B cell (primary cell): Measurements from ENCODE around the gene C6orf52. TPM values are rescaled to one million over a fixed set of nuclear protein-coding genes. Genes with fewer than 3 reads are reported as not detected.

Source experiments
- ATAC-seq: fragments of 200-7000 bp; cut with Tn5 transposase; one replicate; pipeline ENCODE4 v1.10.0; 2021; ENCODE audit warnings: low read depth, mild to moderate bottlenecking, moderate number of reproducible peaks, moderate library complexity
- CTCF ChIA-PET: fragments of 350-600 bp; sonication (Branson Sonifier 250); formaldehyde crosslinking; loops from one replicate; lab custom pipeline; 2021; ENCODE audit warnings: antibody characterized with exemption, inconsistent platforms; lab: Charles Lee
- POLR2A ChIA-PET: fragments of 350-600 bp; sonication (Branson Sonifier 250); formaldehyde crosslinking; loops from one replicate; lab custom pipeline; 2021; ENCODE audit warnings: antibody characterized with exemption; lab: Charles Lee
- DNase-seq: peaks from one replicate; pipeline ENCODE4 v3.0.0; 2013
- H2AFZ ChIP-seq: 2 replicates; pipeline ENCODE4 v1.6.1; 2012; ENCODE audit warnings: mild to moderate bottlenecking, low read depth, low read length; ENCODE audit not compliant: insufficient read depth, poor library complexity, severe bottlenecking
- H3K27ac ChIP-seq, 2 donors: 1 replicate in 1 of 2; 2 replicates in 1 of 2; pipeline ENCODE4 v1.5.1; 2012 to 2013; ENCODE audit warnings: low read length in 2 of 2, mild to moderate bottlenecking in 2 of 2, moderate library complexity in 1 of 2
- H3K27me3 ChIP-seq, 4 experiments: fragments of 200-600 bp in 1 of 4; sonication (generic) in 1 of 4; replicated peaks in 1 of 4; 1 replicate in 2 of 4; 2 replicates in 2 of 4; pipeline versions ENCODE4 v1.6.1 to v1.7.0; 2013 to 2016; ENCODE audit warnings: low read length in 3 of 4, mild to moderate bottlenecking in 2 of 4, mixed read lengths in 1 of 4, moderate library complexity in 1 of 4; ENCODE audit not compliant: insufficient read depth in 4 of 4, control insufficient read depth in 3 of 4; ENCODE audit errors: control extremely low read depth in 1 of 4
- H3K36me3 ChIP-seq, 2 experiments: replicated peaks in 1 of 2; 1 replicate in 1 of 2; 2 replicates in 1 of 2; pipeline versions ENCODE4 v1.6.1 to v1.7.1; 2013; ENCODE audit warnings: low read length in 1 of 2; ENCODE audit not compliant: insufficient read depth in 2 of 2, control insufficient read depth in 1 of 2; ENCODE audit errors: control extremely low read depth in 1 of 2, extremely low read depth in 1 of 2
- H3K4me1 ChIP-seq, 2 donors: fragments of 200-600 bp in 1 of 2; sonication (generic) in 1 of 2; 1 replicate in 1 of 2; 2 replicates in 1 of 2; pipeline versions ENCODE4 v1.5.1 to v1.6.1; 2013 to 2017; ENCODE audit warnings: low read length in 2 of 2; ENCODE audit not compliant: control insufficient read depth in 2 of 2, insufficient read depth in 2 of 2
- H3K4me2 ChIP-seq: replicated peaks from 2 replicates; pipeline ENCODE3; 2012; ENCODE audit warnings: mild to moderate bottlenecking, low read depth, low read length; ENCODE audit not compliant: poor library complexity, severe bottlenecking
- H3K4me3 ChIP-seq, 5 experiments: fragments of 200-600 bp in 1 of 5; sonication (generic) in 1 of 5; 1 replicate in 3 of 5; 2 replicates in 2 of 5; pipeline versions ENCODE4 v1.5.1 to v1.7.0; 2011 to 2016; ENCODE audit warnings: low read length in 4 of 5, mild to moderate bottlenecking in 4 of 5, low read depth in 2 of 5, control low read depth in 1 of 5, moderate library complexity in 1 of 5; ENCODE audit not compliant: insufficient read depth in 1 of 5; ENCODE audit errors: control extremely low read depth in 1 of 5, extremely low read depth in 1 of 5
- H3K79me2 ChIP-seq: fragments of 200-600 bp; sonication (generic); one replicate; pipeline ENCODE4 v1.6.0; 2016; ENCODE audit warnings: low read length; ENCODE audit not compliant: control insufficient read depth, insufficient read depth
- H3K9ac ChIP-seq: fragments of 200-600 bp; sonication (generic); 2 replicates; pipeline ENCODE4 v1.6.1; 2017; ENCODE audit warnings: mild to moderate bottlenecking, low read length, moderate library complexity
- H3K9me3 ChIP-seq, 3 donors: one replicate each; pipeline versions ENCODE4 v1.6.1 to v1.7.1; 2013; ENCODE audit warnings: low read length in 2 of 3; ENCODE audit not compliant: control insufficient read depth in 2 of 3, insufficient read depth in 1 of 3; ENCODE audit errors: control extremely low read depth in 1 of 3
- H4K20me1 ChIP-seq: 2 replicates; pipeline ENCODE4 v1.6.0; 2012; ENCODE audit warnings: mild to moderate bottlenecking, low read length; ENCODE audit not compliant: insufficient read depth, control insufficient read depth, poor library complexity, severe bottlenecking
- H3K27ac Mint-ChIP-seq: one replicate; pipeline ENCODE4 v1.8.0; 2021; ENCODE audit warnings: mixed read lengths
- H3K27me3 Mint-ChIP-seq: one replicate; pipeline ENCODE4 v1.8.0; 2021; ENCODE audit warnings: mixed read lengths
- H3K4me1 Mint-ChIP-seq: one replicate; pipeline ENCODE4 v1.8.0; 2021; ENCODE audit warnings: mixed read lengths
- H3K4me3 Mint-ChIP-seq: one replicate; pipeline ENCODE4 v1.8.0; 2021; ENCODE audit warnings: mixed read lengths
- H3K9me3 Mint-ChIP-seq: one replicate; pipeline ENCODE4 v1.8.0; 2022; ENCODE audit warnings: mixed read lengths; ENCODE audit not compliant: insufficient read depth
- EZH2 ChIP-seq: IDR thresholded peaks from 2 replicates; pipeline ENCODE4 v1.6.1; 2012; ENCODE audit warnings: borderline replicate concordance, low read depth, mild to moderate bottlenecking, moderate library complexity, low read length; ENCODE audit not compliant: insufficient read depth, poor library complexity, severe bottlenecking
- WGBS: methylation state at CpG from one replicate; pipeline ENCODE4 v1.1.5; 2013; ENCODE audit warnings: missing lambda C conversion rate; ENCODE audit not compliant: insufficient coverage; 5-methylcytosine and 5-hydroxymethylcytosine counted together
- intact Hi-C: fragments of 100-400 bp; cut with micrococcal nuclease; formaldehyde crosslinking; loops from one replicate; pipeline ENCODE4 v1.10.0; 2022
- polyA plus RNA-seq: library from polyadenylated mRNA; depleted of rRNA; stranded (reverse); fragments of >200 nt; gene quantifications from 2 replicates; pipeline ENCODE4 v1.2.3, GENCODE V29; 2012
- total RNA-seq, 2 donors: library from RNA; stranded (reverse); fragments of 120-200 nt in 1 of 2; gene quantifications; 1 replicate in 1 of 2; 2 replicates in 1 of 2; pipeline versions ENCODE4 v1.2.3 to v1.2.4, GENCODE V29; 2013 to 2022
- TF ChIP-seq, protein P1 (sequence below): fragments of 200-600 bp; IDR thresholded peaks from one replicate; pipeline ENCODE4 v1.8.0; 2022; ENCODE audit warnings: antibody characterized with exemption, mild to moderate bottlenecking

The C6orf52 gene
- total and polyA plus RNA-seq, 2 donors (not counting 1 experiment from before 2014, with no cell fraction given) = 0.51 to 1.2 TPM

DNA sequence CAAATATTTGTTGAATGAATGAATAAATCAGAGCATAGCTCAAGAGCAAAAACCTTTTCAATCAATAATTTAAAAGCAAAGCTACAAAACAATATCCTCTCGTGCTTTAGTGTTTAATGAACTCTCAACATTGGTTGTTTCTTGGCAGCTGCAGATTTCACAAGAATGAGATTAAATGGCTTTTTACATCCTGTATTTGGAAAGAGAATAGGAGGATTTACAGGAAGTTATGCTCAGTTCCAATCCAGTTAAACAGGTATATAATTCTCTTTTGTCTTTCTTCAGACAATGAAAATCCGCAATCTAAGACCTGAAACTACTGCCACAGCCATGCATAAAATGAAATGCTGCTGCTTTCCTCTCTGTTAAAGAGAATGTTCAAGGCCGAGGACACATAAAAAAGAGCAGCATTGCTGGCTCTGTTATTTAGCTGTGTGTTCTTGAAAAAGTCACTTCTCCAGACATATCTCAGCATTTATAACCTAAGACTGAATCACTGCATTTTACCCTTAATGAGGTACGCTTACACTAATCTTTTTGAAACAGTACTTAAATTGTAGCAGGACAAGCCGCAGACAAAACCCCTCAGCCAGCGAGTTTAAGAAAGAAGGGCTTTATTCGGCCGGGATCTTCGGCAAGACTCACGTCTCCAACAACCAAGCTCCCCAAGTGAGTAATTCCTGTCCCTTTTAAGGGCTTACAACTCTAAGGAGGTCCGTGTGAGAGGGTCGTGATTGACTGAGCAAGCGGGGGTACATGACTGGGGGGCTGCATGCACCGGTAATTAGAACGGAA, 3.6 kb downstream of the C6orf52 start:
- CTCF ChIA-PET = interaction anchor here (1.0 kb wide), 1 partner anchor 180 kb away, joined by 4 read pairs; no protein-coding TSS in a partner anchor
- Histone ChIP-seq H3K4me2 (no peak overlapping the region), H3K9me3 (no peaks in the 10 kb centered on the region), H2AFZ (no peak overlapping the region), H3K4me1 (peaks cover 14 to 19% of the 10 kb centered on the region in 2 donors), H4K20me1 (no peaks in the 10 kb centered on the region), H3K36me3 (no peaks in the 10 kb centered on the region), H3K27me3 (peaks cover 0 to 9% (median 0%) of the 10 kb centered on the region in 4 experiments), H3K79me2 (peaks cover 19% of the 10 kb centered on the region), H3K27ac (no peak overlapping the region), H3K4me3 (no peak overlapping the region), H3K9ac (no peak overlapping the region)
- intact Hi-C loops = no loop called here
- H3K4me1 Mint-ChIP-seq = peaks cover 22% of the 10 kb centered on the region
- WGBS = 90% methylated on average over 11 of the region's 15 CpGs
- POLR2A ChIA-PET = no interaction called here
- H3K27ac Mint-ChIP-seq = no peak overlapping the region
- peaks cover 13% of the 10 kb centered on the region for H3K27me3 Mint-ChIP-seq
- DNase-seq = no peak
- H3K9me3 Mint-ChIP-seq = no peaks in the 10 kb centered on the region
- no peak for ATAC-seq
- H3K4me3 Mint-ChIP-seq = no peak overlapping the region
- TF ChIP-seq, protein P1, sequence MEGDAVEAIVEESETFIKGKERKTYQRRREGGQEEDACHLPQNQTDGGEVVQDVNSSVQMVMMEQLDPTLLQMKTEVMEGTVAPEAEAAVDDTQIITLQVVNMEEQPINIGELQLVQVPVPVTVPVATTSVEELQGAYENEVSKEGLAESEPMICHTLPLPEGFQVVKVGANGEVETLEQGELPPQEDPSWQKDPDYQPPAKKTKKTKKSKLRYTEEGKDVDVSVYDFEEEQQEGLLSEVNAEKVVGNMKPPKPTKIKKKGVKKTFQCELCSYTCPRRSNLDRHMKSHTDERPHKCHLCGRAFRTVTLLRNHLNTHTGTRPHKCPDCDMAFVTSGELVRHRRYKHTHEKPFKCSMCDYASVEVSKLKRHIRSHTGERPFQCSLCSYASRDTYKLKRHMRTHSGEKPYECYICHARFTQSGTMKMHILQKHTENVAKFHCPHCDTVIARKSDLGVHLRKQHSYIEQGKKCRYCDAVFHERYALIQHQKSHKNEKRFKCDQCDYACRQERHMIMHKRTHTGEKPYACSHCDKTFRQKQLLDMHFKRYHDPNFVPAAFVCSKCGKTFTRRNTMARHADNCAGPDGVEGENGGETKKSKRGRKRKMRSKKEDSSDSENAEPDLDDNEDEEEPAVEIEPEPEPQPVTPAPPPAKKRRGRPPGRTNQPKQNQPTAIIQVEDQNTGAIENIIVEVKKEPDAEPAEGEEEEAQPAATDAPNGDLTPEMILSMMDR = no peak
- no peak for TF ChIP-seq EZH2

DNA sequence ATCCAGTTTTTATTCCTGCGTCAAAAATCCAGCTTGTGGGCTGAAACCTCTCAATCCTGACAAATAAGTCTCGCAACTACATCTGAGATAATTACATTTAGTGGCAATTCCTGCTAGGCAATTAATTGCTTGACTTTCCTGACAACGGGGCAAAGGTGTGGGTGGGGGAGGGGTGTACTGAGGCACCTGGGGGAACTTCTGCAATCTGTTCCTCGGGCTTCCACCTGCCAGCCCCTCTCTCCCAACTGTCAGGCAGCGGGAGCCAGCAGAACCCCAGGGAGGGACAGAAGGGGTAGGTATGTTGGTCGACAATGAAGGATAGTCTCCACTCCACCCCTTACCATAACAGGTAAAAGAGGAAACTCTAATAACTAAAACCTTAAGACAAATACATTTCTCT, 6.8 kb downstream of the C6orf52 start:
- no peak overlapping the region for H3K4me3 ChIP-seq
- no peaks in the 10 kb centered on the region for H3K4me1 ChIP-seq
- no peak overlapping the region for H2AFZ ChIP-seq
- TF ChIP-seq, protein P1 = no peak
- no peak for TF ChIP-seq EZH2
- WGBS = no CpG with 5 or more reads among the region's 6 CpGs
- intact Hi-C loops = no loop called here
- DNase-seq (no peak), ATAC-seq (no peak)
- no peak overlapping the region for H3K9ac ChIP-seq
- Mint-ChIP-seq H3K4me3 (no peak overlapping the region), H3K27me3 (peaks cover 17% of the 10 kb centered on the region), H3K9me3 (no peaks in the 10 kb centered on the region), H3K4me1 (no peaks in the 10 kb centered on the region), H3K27ac (no peak overlapping the region)
- no peaks in the 10 kb centered on the region for H3K79me2 ChIP-seq
- no peak overlapping the region for H3K27ac ChIP-seq
- no peaks in the 10 kb centered on the region for H4K20me1 ChIP-seq
- H3K9me3 ChIP-seq = no peaks in the 10 kb centered on the region
- no peaks in the 10 kb centered on the region for H3K36me3 ChIP-seq
- H3K4me2 ChIP-seq = no peak overlapping the region
- peaks cover 0 to 9% (median 0%) of the 10 kb centered on the region in 4 experiments for H3K27me3 ChIP-seq
- ChIA-PET CTCF (interaction anchor here (0.6 kb wide), 1 partner anchor 179 kb away, joined by 3 read pairs; no protein-coding TSS in a partner anchor), POLR2A (no interaction called here)
